ENCODE results near the gene BHLHA9.
"Not testable (repeated sequence)": the region's sequence is repeated elsewhere in the genome, so short reads cannot be mapped to it uniquely, and the experiment has no call there.

Gene BHLHA9

GRCh38 chr17:1302761-1303160 is 32.5 kb downstream of the BHLHA9 start:
- DNase-seq: no peak

GRCh38 chr17:1304522-1304921 is 34.3 kb downstream of the BHLHA9 start:
- no peak for DNase-seq

- DNase-seq: no peak
Measured at GRCh38 chr17:1304962-1305563, 34.8 kb downstream of the BHLHA9 start.

GRCh38 chr17:1307829-1308228 is 37.6 kb downstream of the BHLHA9 start:
- DNase-seq: not testable (repeated sequence)

GRCh38 chr17:1312261-1312870 is 42.1 kb downstream of the BHLHA9 start:
- DNase-seq: no peak

GRCh38 chr17:1313270-1314005 is 43.2 kb downstream of the BHLHA9 start:
- DNase-seq: no peak

GRCh38 chr17:1315409-1315808 is 45.2 kb downstream of the BHLHA9 start:
- DNase-seq: no peak

GRCh38 chr17:1315891-1316403 is 45.7 kb downstream of the BHLHA9 start:
- DNase-seq: no peak
